ENCODE results near the gene GAB2.

Gene GAB2

DNA sequence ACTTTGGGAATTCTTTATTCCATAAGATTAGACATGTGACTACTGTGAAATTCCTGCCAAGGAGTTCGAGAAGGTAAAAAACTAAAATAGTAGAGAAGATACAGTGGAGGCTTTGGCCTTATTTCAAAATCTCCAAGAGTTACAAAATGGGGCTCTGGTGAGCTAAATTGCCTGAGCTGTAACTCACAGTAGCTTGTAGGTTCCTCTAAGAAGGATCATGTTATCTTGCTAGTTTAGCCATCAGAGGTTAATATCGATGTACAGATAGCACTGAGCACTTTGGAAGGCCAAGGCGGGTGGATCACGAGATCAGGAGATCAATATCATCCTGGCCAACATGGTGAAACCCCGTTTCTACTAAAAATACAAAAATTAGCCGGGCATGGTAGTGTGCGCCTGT, 147.8 kb downstream of the GAB2 start:
- Histone ChIP-seq H4K20me1 (peaks cover 68% of the 10 kb centered on the region), H3K36me3 (peaks cover 84% of the 10 kb centered on the region), H3K9me3 (peaks cover 33% of the 10 kb centered on the region), H3K27ac (no peak overlapping the region), H3K27me3 (no peaks in the 10 kb centered on the region), H3K4me1 (no peaks in the 10 kb centered on the region), H3K4me3 (no peak overlapping the region), H3K4me2 (no peak overlapping the region), H3K9ac (no peak overlapping the region)
- TF ChIP-seq Cebpa-rat (IDR thresholded peaks at IDR 0.05), result no peak

DNA sequence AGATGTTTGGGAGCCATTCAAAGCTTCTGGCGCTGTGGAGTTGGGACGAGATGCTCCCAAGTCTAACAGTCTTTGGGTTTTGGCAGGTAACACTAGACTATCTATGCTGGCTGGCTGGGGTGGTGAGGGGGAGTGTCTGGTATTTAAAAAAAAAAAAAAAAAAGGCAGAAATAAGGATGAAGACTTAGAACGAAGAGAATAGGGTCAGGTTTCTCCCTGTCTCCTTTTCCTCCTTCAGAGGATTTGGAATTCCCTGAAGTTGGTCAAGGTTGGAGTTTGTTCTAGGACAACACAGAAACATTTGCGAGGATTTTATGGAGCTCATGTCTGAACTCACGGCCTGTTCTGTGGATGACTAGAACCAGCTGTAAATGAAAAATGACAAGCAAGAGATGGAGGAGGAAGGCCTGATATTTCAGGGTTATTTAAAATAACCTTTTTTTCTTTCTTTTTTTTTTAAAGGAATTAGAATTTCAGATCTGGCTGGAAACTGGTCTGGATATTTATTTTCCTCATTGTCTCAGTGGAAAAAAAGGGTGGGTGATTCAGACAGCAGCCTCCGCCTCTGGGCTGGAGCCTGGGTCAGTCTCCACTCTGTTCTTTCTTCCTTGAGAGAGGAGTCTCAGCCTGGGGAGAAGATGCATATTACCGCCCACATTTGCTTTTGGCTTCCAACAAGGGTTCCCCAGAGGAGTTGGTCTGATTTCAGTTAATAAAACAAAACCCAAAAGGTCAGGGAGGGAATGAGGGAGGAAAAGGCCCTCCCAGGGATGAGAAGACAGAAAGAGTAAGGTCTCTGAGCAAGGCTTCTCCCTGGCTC, 148.8 kb downstream of the GAB2 start:
- Histone ChIP-seq H3K4me3 (no peak overlapping the region), H4K20me1 (peaks cover 78% of the 10 kb centered on the region), H3K27ac (no peak overlapping the region), H3K9me3 (peaks cover 23% of the 10 kb centered on the region), H3K27me3 (no peaks in the 10 kb centered on the region), H3K9ac (no peak overlapping the region), H3K36me3 (peaks cover 74% of the 10 kb centered on the region), H3K4me2 (no peak overlapping the region), H3K4me1 (no peaks in the 10 kb centered on the region)
- TF ChIP-seq Cebpa-rat (IDR thresholded peaks at IDR 0.05), result no peak

DNA sequence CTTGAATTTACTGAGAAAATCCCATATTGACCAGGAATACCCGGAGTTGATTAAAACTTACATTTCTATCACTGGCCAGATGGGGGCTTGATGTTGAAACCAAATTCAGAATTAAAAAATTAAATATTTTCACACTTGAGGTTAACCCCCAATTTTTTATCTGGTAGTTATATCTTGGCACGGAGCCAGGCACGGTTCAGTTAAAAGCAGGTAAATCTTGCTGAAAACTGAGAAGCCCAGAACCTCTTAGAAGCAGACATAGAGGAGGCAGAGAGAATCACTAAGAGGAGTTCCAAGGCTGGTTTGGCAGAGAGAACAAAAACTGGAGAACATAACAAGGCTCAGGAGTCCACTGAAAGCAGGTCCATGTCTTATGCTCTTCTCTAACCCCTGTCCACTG, 151.2 kb downstream of the GAB2 start:
- TF ChIP-seq Cebpa-rat (IDR thresholded peaks at IDR 0.05), result no peak
- no peaks in the 10 kb centered on the region for H3K27me3 ChIP-seq
- H3K4me2 ChIP-seq, result no peak overlapping the region
- H3K4me1 ChIP-seq, result no peaks in the 10 kb centered on the region
- no peak overlapping the region for H3K9ac ChIP-seq
- peaks cover 63% of the 10 kb centered on the region for H3K36me3 ChIP-seq
- H3K9me3 ChIP-seq, result no peaks in the 10 kb centered on the region
- peaks cover 98% of the 10 kb centered on the region for H4K20me1 ChIP-seq
- H3K27ac ChIP-seq, result no peak overlapping the region
- H3K4me3 ChIP-seq, result no peak overlapping the region

DNA sequence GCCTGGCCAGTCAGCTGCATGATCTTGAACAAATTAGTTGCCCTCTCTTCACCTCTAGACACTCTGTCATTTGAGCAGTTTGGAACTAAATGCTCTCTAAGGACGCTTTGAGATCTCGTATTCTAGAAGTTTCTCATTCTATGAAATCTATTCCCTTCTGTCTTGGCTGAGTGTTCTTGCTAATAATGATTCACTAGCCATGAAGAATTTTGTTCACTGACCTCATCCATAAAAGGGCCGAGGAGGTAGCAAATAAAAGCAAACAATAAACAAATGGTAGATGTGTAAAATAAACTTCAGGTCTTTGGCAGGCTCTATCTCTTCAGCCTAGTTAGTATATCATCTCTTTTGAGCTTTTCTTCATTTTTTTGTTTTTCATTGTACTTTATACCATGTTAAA, 152.3 kb downstream of the GAB2 start:
- no peaks in the 10 kb centered on the region for H3K4me1 ChIP-seq
- H3K4me2 ChIP-seq, result no peak overlapping the region
- H4K20me1 ChIP-seq, result peaks cover 98% of the 10 kb centered on the region
- H3K27ac ChIP-seq, result no peak overlapping the region
- no peak overlapping the region for H3K9ac ChIP-seq
- H3K4me3 ChIP-seq, result no peak overlapping the region
- TF ChIP-seq Cebpa-rat (IDR thresholded peaks at IDR 0.05), result no peak
- no peaks in the 10 kb centered on the region for H3K27me3 ChIP-seq
- H3K9me3 ChIP-seq, result no peaks in the 10 kb centered on the region
- peaks cover 54% of the 10 kb centered on the region for H3K36me3 ChIP-seq

DNA sequence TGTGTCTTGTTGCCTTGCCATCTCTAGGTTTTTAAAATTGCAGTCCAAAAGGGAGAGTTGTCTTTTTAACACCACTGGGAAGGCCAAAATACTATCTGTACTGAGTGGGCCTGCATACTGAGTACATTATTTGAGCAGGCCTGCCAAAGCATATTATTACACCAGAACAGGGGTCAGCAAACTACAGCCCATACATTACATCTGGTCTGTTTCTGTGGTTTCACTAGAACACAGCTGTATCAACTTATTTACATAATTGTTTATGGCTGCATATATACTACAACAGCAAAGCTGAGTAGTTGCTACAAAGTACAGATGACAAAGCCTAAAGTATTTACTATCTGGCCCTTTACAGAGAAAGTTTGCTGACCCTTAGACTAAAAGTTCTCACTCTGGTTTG, 154.9 kb downstream of the GAB2 start:
- Histone ChIP-seq H3K4me3 (no peak overlapping the region), H4K20me1 (peaks cover 98% of the 10 kb centered on the region), H3K36me3 (peaks cover 36% of the 10 kb centered on the region), H3K9me3 (no peaks in the 10 kb centered on the region), H3K27me3 (no peaks in the 10 kb centered on the region), H3K27ac (no peak overlapping the region), H3K9ac (no peak overlapping the region), H3K4me1 (no peaks in the 10 kb centered on the region), H3K4me2 (no peak overlapping the region)
- no peak for TF ChIP-seq Cebpa-rat (IDR thresholded peaks at IDR 0.05)

- peaks cover 40% of the 10 kb centered on the region for H3K36me3 ChIP-seq
- H3K9ac ChIP-seq, result no peak overlapping the region
- H3K4me2 ChIP-seq, result no peak overlapping the region
- H3K4me1 ChIP-seq, result no peaks in the 10 kb centered on the region
- H3K27me3 ChIP-seq, result no peaks in the 10 kb centered on the region
- H4K20me1 ChIP-seq, result peaks cover 98% of the 10 kb centered on the region
- no peaks in the 10 kb centered on the region for H3K9me3 ChIP-seq
- no peak overlapping the region for H3K27ac ChIP-seq
- no peak overlapping the region for H3K4me3 ChIP-seq
- TF ChIP-seq Cebpa-rat (IDR thresholded peaks at IDR 0.05), result no peak
These were observed 155.4 kb downstream of the GAB2 start for GRCh38 chr11:78262238-78262637.

DNA sequence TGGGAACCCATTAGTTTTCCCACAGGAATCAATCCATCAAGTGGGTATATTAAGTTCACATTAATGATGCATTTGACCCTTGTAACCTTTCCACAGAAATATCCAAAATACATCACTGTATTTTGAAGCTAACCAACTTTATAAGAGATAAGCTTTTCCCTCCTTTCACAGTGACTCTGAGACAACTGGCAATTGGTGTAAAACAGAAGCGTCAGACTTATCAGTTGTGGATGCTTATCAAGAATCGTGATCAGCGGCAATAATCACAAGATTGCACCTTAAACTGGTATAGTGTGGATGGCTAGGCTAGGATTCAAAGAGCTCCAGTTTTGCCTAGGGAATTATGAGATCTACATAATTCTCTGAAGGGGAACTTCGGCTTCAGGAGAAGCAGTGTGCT, 155.8 kb downstream of the GAB2 start:
- Histone ChIP-seq H3K9ac (no peak overlapping the region), H3K4me2 (no peak overlapping the region), H4K20me1 (peaks cover 98% of the 10 kb centered on the region), H3K36me3 (peaks cover 40% of the 10 kb centered on the region), H3K27me3 (no peaks in the 10 kb centered on the region), H3K27ac (no peak overlapping the region), H3K4me1 (no peaks in the 10 kb centered on the region), H3K4me3 (no peak overlapping the region), H3K9me3 (no peaks in the 10 kb centered on the region)
- TF ChIP-seq Cebpa-rat (IDR thresholded peaks at IDR 0.05), result no peak

- no peak for TF ChIP-seq Cebpa-rat (IDR thresholded peaks at IDR 0.05)
- Histone ChIP-seq H3K4me1 (no peaks in the 10 kb centered on the region), H3K9me3 (no peaks in the 10 kb centered on the region), H3K4me2 (no peak overlapping the region), H3K27me3 (no peaks in the 10 kb centered on the region), H3K4me3 (no peak overlapping the region), H4K20me1 (peaks cover 98% of the 10 kb centered on the region), H3K36me3 (peaks cover 39% of the 10 kb centered on the region), H3K27ac (no peak overlapping the region), H3K9ac (no peak overlapping the region)
These were observed 156.3 kb downstream of the GAB2 start for GRCh38 chr11:78261367-78261766.

DNA sequence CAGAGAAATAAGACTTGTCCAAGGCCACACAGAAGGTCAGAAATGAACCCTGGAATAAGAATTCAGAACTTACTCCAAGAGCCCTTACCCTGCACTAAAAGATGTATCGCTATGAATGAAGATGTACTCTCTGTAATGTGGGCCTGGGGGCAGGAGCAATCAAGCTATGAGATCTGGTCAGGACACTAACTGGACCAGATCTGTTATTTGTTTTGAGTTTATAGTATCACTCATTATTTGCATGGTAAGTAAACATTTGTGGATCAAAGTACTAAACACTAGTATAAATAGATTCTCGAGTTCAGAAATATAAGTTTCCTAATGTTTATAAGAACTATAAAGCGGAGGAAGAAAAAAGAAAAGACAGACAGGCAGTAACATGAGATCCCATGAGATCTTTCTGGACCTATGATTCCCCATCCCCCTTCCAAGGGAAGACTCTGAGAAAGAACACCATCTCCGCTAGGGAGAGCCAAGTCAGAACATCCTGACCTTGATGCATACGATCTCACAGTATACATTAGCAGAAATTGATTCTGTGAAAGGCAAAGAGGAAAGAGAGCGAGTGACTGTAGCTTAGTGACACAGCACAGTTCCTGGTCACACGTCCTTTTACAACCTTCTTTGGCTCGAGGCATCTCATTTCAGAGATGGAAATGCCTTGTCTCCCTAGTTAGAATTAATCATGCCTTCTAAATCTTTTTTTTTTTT, 157.7 kb downstream of the GAB2 start:
- no peak overlapping the region for H3K4me3 ChIP-seq
- H3K27me3 ChIP-seq, result no peaks in the 10 kb centered on the region
- H3K4me1 ChIP-seq, result no peaks in the 10 kb centered on the region
- no peak overlapping the region for H3K9ac ChIP-seq
- H3K9me3 ChIP-seq, result no peaks in the 10 kb centered on the region
- H3K36me3 ChIP-seq, result peaks cover 46% of the 10 kb centered on the region
- no peak overlapping the region for H3K27ac ChIP-seq
- TF ChIP-seq Cebpa-rat (IDR thresholded peaks at IDR 0.05), result no peak
- no peak overlapping the region for H3K4me2 ChIP-seq
- H4K20me1 ChIP-seq, result peaks cover 100% of the 10 kb centered on the region

GRCh38 chr11:78257654-78258053, 160.0 kb downstream of the GAB2 start:
- Histone ChIP-seq H3K4me3 (no peak overlapping the region), H3K4me2 (no peak overlapping the region), H3K9me3 (no peaks in the 10 kb centered on the region), H3K27ac (no peak overlapping the region), H3K27me3 (no peaks in the 10 kb centered on the region), H4K20me1 (peaks cover 99% of the 10 kb centered on the region), H3K4me1 (no peaks in the 10 kb centered on the region), H3K9ac (no peak overlapping the region), H3K36me3 (peaks cover 58% of the 10 kb centered on the region)
- TF ChIP-seq Cebpa-rat (IDR thresholded peaks at IDR 0.05), result no peak

Data from BLaER1 (cell line).